ENCODE data around the gene TIMELESS. TPM values are rescaled to one million over a fixed set of nuclear protein-coding genes. Genes with fewer than 3 reads are reported as not detected.
A peak's percentile ranks its signal among the peaks of the same experiment; 100 is the strongest.
"Not testable (repeated sequence)": the region's sequence is repeated elsewhere in the genome, so short reads cannot be mapped to it uniquely, and the experiment has no call there.

The TIMELESS gene
- 1.6 and 15.9 TPM in 2 replicates for total RNA-seq (ENCODE audit: low replicate concordance)

GRCh38 chr12:56448860-56449621 is at the start of gene TIMELESS:
TIMELESS (minus strand) TSS chr12:56449426; CDS start chr12:56434170, 15,256 bp downstream.
- no peak for TF ChIP-seq CTCF (IDR thresholded peaks at IDR 0.05; ENCODE audit: insufficient read depth, low read length)
- DNase-seq (ENCODE audit: low read depth), result peak; percentile 83
- H3K4me3 ChIP-seq (ENCODE audit: low read depth, low read length), result peak within 1 kb of the TSS; percentile 75

- DNase-seq (ENCODE audit: low read depth); H3K4me3 ChIP-seq (ENCODE audit: low read depth, low read length): not testable (repeated sequence)
These were observed 49.1 kb upstream of the TIMELESS start for GRCh38 chr12:56498126-56498902.

GRCh38 chr12:56496704-56497103 is 47.5 kb upstream of the TIMELESS start:
- peak; percentile 57 for TF ChIP-seq CTCF (IDR thresholded peaks at IDR 0.05; ENCODE audit: insufficient read depth, low read length)
- peak; percentile 30 for DNase-seq (ENCODE audit: low read depth)
- H3K4me3 ChIP-seq (ENCODE audit: low read depth, low read length), result not testable (repeated sequence)

- DNase-seq (ENCODE audit: low read depth); H3K4me3 ChIP-seq (ENCODE audit: low read depth, low read length): not testable (repeated sequence)
These were observed 45.3 kb upstream of the TIMELESS start for GRCh38 chr12:56494481-56494880.

- H3K4me3 ChIP-seq (ENCODE audit: low read depth, low read length); DNase-seq (ENCODE audit: low read depth): not testable (repeated sequence)
These were observed 44.8 kb upstream of the TIMELESS start for GRCh38 chr12:56494106-56494415.

GRCh38 chr12:56493409-56494105 is 44.3 kb upstream of the TIMELESS start:
- H3K4me3 ChIP-seq (ENCODE audit: low read depth, low read length); DNase-seq (ENCODE audit: low read depth): not testable (repeated sequence)

- no peak for TF ChIP-seq CTCF (IDR thresholded peaks at IDR 0.05; ENCODE audit: insufficient read depth, low read length)
- DNase-seq (ENCODE audit: low read depth), result no peak
These were observed 41.1 kb upstream of the TIMELESS start for GRCh38 chr12:56490360-56490759.

GRCh38 chr12:56488041-56488955 is 39.1 kb upstream of the TIMELESS start, which contains the start of gene GLS2:
GLS2 (minus strand) TSS chr12:56488161; CDS start chr12:56488118, 43 bp downstream.
- H3K4me3 ChIP-seq (ENCODE audit: low read depth, low read length), result peak within 1 kb of the TSS; percentile 62
- TF ChIP-seq CTCF (IDR thresholded peaks at IDR 0.05; ENCODE audit: insufficient read depth, low read length), result no peak
- peak; percentile 79 for DNase-seq (ENCODE audit: low read depth)

More at GRCh38 chr12:56490360-56490759, 41.1 kb upstream of the TIMELESS start:
- H3K4me3 ChIP-seq (ENCODE audit: low read depth, low read length), result no peak overlapping the region

All from fibroblast of the aortic adventitia (primary cell).